Endothelial cell of umbilical vein (primary cell): Measurements from ENCODE around the gene CCNK. TPM values are rescaled to one million over a fixed set of nuclear protein-coding genes. Genes with fewer than 3 reads are reported as not detected.

Experiments used
- BruUV-seq: library from RNA; stranded (reverse); fragments of 400-500 nt; replicated peaks from 2 replicates; lab custom pipeline; 2021; lab: Mats Ljungman, UMichigan
- CTCF ChIA-PET: fragments of 300-600, 350-600 bp; sonication (Branson Sonifier 250); formaldehyde crosslinking; loops from one replicate; lab custom pipeline; 2021; ENCODE audit warnings: antibody characterized with exemption, inconsistent platforms; lab: Charles Lee
- POLR2A ChIA-PET: fragments of 300-600, 350-600 bp; sonication (Branson Sonifier 250); formaldehyde crosslinking; loops from one replicate; lab custom pipeline; 2021; ENCODE audit warnings: antibody characterized with exemption, inconsistent platforms; lab: Charles Lee
- DNase-seq: peaks from one replicate; pipeline ENCODE4 v3.0.0-alpha.2; 2011; ENCODE audit warnings: low read depth, low spot score
- FAIRE-seq: peaks from 2 replicates; lab custom pipeline; 2011; peaks lifted over from hg19 to GRCh38; lab: Jason Lieb, UNC
- H2AFZ ChIP-seq: 2 replicates; pipeline ENCODE4 v1.6.0; 2012; ENCODE audit warnings: low read depth, low read length, control low read depth, inconsistent platforms
- H3K27ac ChIP-seq: 2 replicates; pipeline ENCODE4 v1.5.1; 2011; ENCODE audit warnings: low read depth, mild to moderate bottlenecking, control low read depth, low read length, moderate library complexity; ENCODE audit not compliant: insufficient read depth
- H3K27me3 ChIP-seq, 2 experiments: 2 replicates each; pipeline versions ENCODE4 v1.6.0 to v1.6.1; 2011; ENCODE audit warnings: low read length in 2 of 2, mixed read lengths in 1 of 2; ENCODE audit not compliant: control insufficient read depth in 2 of 2, insufficient read depth in 2 of 2
- H3K36me3 ChIP-seq, 2 experiments: 2 replicates in 1 of 2; 3 replicates in 1 of 2; pipeline ENCODE4 v1.5.1; 2011; ENCODE audit warnings: low read length in 2 of 2, mild to moderate bottlenecking in 1 of 2, moderate library complexity in 1 of 2; ENCODE audit not compliant: control insufficient read depth in 2 of 2, insufficient read depth in 2 of 2; ENCODE audit errors: extremely low read depth in 1 of 2
- H3K4me1 ChIP-seq: 3 replicates; pipeline ENCODE4 v1.5.1; 2011; ENCODE audit warnings: mild to moderate bottlenecking, low read length; ENCODE audit not compliant: control insufficient read depth, insufficient read depth; ENCODE audit errors: extremely low read depth
- H3K4me2 ChIP-seq: 2 replicates; pipeline ENCODE4 v1.6.1; 2011; ENCODE audit warnings: low read length, control low read depth, mixed read lengths; ENCODE audit not compliant: insufficient read depth
- H3K4me3 ChIP-seq, 3 experiments: fragments of 200-600 bp in 1 of 3; sonication (generic), shearing (Covaris generic) in 1 of 3; replicated peaks in 1 of 3; 2 replicates each; pipeline ENCODE4 v1.5.1; 2011 to 2016; ENCODE audit warnings: control low read depth in 3 of 3, low read length in 3 of 3, mild to moderate bottlenecking in 2 of 3, inconsistent platforms in 1 of 3, low read depth in 1 of 3, moderate library complexity in 1 of 3; ENCODE audit not compliant: insufficient read depth in 1 of 3
- H3K79me2 ChIP-seq: 2 replicates; pipeline ENCODE4 v1.6.0; 2012; ENCODE audit warnings: low read length, inconsistent platforms; ENCODE audit not compliant: control insufficient read depth, insufficient read depth
- H3K9ac ChIP-seq: replicated peaks from 2 replicates; pipeline ENCODE3; 2011; ENCODE audit warnings: low read length, control low read depth; ENCODE audit not compliant: insufficient read depth; ENCODE audit errors: extremely low read depth
- H3K9me1 ChIP-seq: replicated peaks from 3 replicates; pipeline ENCODE4 v1.6.0; 2011; ENCODE audit warnings: mild to moderate bottlenecking, low read length; ENCODE audit not compliant: control insufficient read depth, insufficient read depth; ENCODE audit errors: extremely low read depth
- H3K9me3 ChIP-seq: replicated peaks from 2 replicates; pipeline ENCODE4 v1.5.1; 2012; ENCODE audit warnings: low read length, inconsistent platforms; ENCODE audit not compliant: control insufficient read depth, insufficient read depth
- H4K20me1 ChIP-seq: replicated peaks from 2 replicates; pipeline ENCODE3; 2011; ENCODE audit warnings: mild to moderate bottlenecking, low read length; ENCODE audit not compliant: control insufficient read depth, insufficient read depth; ENCODE audit errors: extremely low read depth
- CTCF ChIP-seq, 2 donors: IDR thresholded peaks; 1 replicate in 1 of 2; 2 replicates in 1 of 2; pipeline ENCODE4 v1.5.1; 2011; ENCODE audit warnings: low read length in 2 of 2, mild to moderate bottlenecking in 2 of 2, moderate library complexity in 2 of 2, control low read depth in 1 of 2, inconsistent platforms in 1 of 2, low read depth in 1 of 2; ENCODE audit not compliant: insufficient read depth in 1 of 2; ENCODE audit errors: extremely low read depth in 1 of 2
- EZH2 ChIP-seq: IDR thresholded peaks from 2 replicates; pipeline ENCODE4 v1.6.1; 2012; ENCODE audit warnings: borderline replicate concordance, low read depth, mild to moderate bottlenecking, moderate library complexity, low read length, inconsistent platforms; ENCODE audit not compliant: severe bottlenecking
- FOS ChIP-seq: IDR thresholded peaks from 2 replicates; pipeline ENCODE4 v1.6.1; 2011; ENCODE audit warnings: mild to moderate bottlenecking, low read length, moderate library complexity, borderline replicate concordance; ENCODE audit not compliant: insufficient read depth
- GATA2 ChIP-seq: IDR thresholded peaks from 2 replicates; pipeline ENCODE4 v1.7.0; 2011; ENCODE audit warnings: low read depth, mild to moderate bottlenecking, moderate library complexity, mixed read lengths, low read length; ENCODE audit not compliant: insufficient read length, insufficient read depth
- JUN ChIP-seq: IDR thresholded peaks from 2 replicates; pipeline ENCODE4 v1.6.1; 2011; ENCODE audit warnings: borderline replicate concordance, low read depth; ENCODE audit not compliant: insufficient read length, insufficient read depth
- MYC ChIP-seq: IDR thresholded peaks from one replicate; pipeline ENCODE4 v1.6.1; 2011; ENCODE audit warnings: mild to moderate bottlenecking, low read depth, low read length
- POLR2A ChIP-seq: IDR thresholded peaks from 2 replicates; pipeline ENCODE4 v1.6.1; 2012; ENCODE audit warnings: low read depth, mild to moderate bottlenecking, control low read depth, low read length
- POLR2AphosphoS5 ChIP-seq: IDR thresholded peaks from 2 replicates; pipeline ENCODE4 v1.6.1; 2012; ENCODE audit warnings: low read depth, mild to moderate bottlenecking, control low read depth, low read length, moderate library complexity; ENCODE audit not compliant: insufficient read depth
- dilution Hi-C: fragments of 300-500 bp; cut with MboI; formaldehyde crosslinking; loops from one replicate; pipeline ENCODE4 v1.15.0; 2019; ENCODE audit warnings: low sequenced_read_pairs; ENCODE audit not compliant: extremely low pct_ligation_motif_present
- intact Hi-C: fragments of 100-400 bp; cut with micrococcal nuclease; formaldehyde crosslinking; loops from one replicate; pipeline ENCODE4 v1.10.0; 2022
- polyA plus RNA-seq, 4 experiments: library from polyadenylated mRNA; depleted of rRNA in 3 of 4; stranded (reverse) in 3 of 4; unstranded in 1 of 4; fragments of >200 nt; gene quantifications; 2 replicates each; pipeline versions ENCODE4 v1.2.1 to v1.2.3, GENCODE V29; 2011 to 2012; ENCODE audit warnings: missing spikeins in 1 of 4
- total RNA-seq: library from RNA; stranded (reverse); gene quantifications from 2 replicates; pipeline ENCODE4 v1.2.3, GENCODE V29; 2021
- TF ChIP-seq, protein P1 (sequence below): IDR thresholded peaks from 2 replicates; pipeline ENCODE4 v1.6.1; 2011; ENCODE audit not compliant: insufficient read depth, insufficient read length

Gene CCNK
- total and polyA plus RNA-seq, 2 donors (not counting 3 experiments of a cell fraction or from before 2014, with no cell fraction given) = 11.9 to 59.3 TPM

DNA sequence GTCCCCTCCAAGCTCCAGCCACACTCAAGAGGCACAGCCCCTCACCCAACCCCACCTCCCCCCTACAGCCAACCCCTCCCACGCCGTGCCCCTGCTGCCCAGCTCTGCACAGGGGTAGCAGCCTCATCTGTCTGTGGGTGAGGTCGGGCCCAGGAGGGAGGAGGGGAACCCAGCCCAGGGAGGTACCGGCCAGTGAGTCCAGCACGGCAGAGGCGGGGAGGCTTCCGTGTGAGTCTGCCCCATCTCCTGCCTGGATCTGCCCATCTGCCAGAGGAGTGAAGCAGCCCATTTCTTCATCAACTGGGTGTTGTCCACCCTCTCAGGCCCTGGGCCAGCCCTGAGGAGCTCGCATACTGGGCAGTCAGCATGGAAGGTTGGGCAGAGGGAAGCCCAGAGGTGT is 54.2 kb downstream of the CCNK start:
- FAIRE-seq = no peak
- intact Hi-C loops = loop anchor here (10.0 kb wide), 1 partner anchor 219 kb away; no protein-coding TSS in a partner anchor
- no peak overlapping the region for H3K4me3 ChIP-seq

More for the DNA sequence above, 54.2 kb downstream of the CCNK start:
- no peak overlapping the region for H2AFZ ChIP-seq
- H3K9me3 ChIP-seq = no peaks in the 10 kb centered on the region
- H3K79me2 ChIP-seq = no peaks in the 10 kb centered on the region
- ChIA-PET CTCF (no interaction called here), POLR2A (no interaction called here)
- H3K27me3 ChIP-seq = no peaks in the 10 kb centered on the region
- BruUV-seq = no TSS peak
- H3K4me2 ChIP-seq = no peak overlapping the region
- H3K9ac ChIP-seq = no peak overlapping the region
- H3K9me1 ChIP-seq = no peaks in the 10 kb centered on the region
- H3K27ac ChIP-seq = no peak overlapping the region
- TF ChIP-seq CTCF (IDR thresholded peaks at IDR 0.05; ENCODE audit: extremely low read depth in 1 of 2, insufficient read depth in 1 of 2, low read depth in 1 of 2, low read length in 2 of 2) (no peak), MYC (no peak), FOS (no peak), GATA2 (no peak), JUN (no peak), POLR2A (no peak), EZH2 (no peak), POLR2AphosphoS5 (no peak)
- TF ChIP-seq, protein P1, sequence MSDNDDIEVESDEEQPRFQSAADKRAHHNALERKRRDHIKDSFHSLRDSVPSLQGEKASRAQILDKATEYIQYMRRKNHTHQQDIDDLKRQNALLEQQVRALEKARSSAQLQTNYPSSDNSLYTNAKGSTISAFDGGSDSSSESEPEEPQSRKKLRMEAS = no peak
- dilution Hi-C loops = no loop called here
- no peaks in the 10 kb centered on the region for H4K20me1 ChIP-seq
- H3K4me1 ChIP-seq = peaks cover 20% of the 10 kb centered on the region
- no peak for DNase-seq
- H3K36me3 ChIP-seq = no peaks in the 10 kb centered on the region
